Spleen (tissue), 11 donors: ENCODE measurements around the gene S100A5. TPM values are rescaled to one million over a fixed set of nuclear protein-coding genes. Genes with fewer than 3 reads are reported as not detected.

Experiments used
- DNase-seq: peaks from one replicate; pipeline ENCODE4 v3.0.0-alpha.2; 2020
- H3K27ac ChIP-seq, 8 donors: fragments of 200-600 bp; sonication (generic) in 7 of 8; 1 replicate in 4 of 8; 2 replicates in 4 of 8; pipeline versions ENCODE4 v1.5.0 to v1.8.0; 2016 to 2021; ENCODE audit warnings: inconsistent platforms in 4 of 8, mild to moderate bottlenecking in 4 of 8, moderate library complexity in 1 of 8
- H3K27me3 ChIP-seq, 7 donors: fragments of 200-600 bp; sonication (generic) in 6 of 7; replicated peaks in 1 of 7; 1 replicate in 4 of 7; 2 replicates in 3 of 7; pipeline versions ENCODE4 v1.5.0 to v1.8.0; 2016 to 2021; ENCODE audit warnings: inconsistent platforms in 3 of 7, mild to moderate bottlenecking in 1 of 7
- H3K36me3 ChIP-seq, 6 donors: fragments of 200-600 bp; sonication (generic) in 5 of 6; 1 replicate in 4 of 6; 2 replicates in 2 of 6; pipeline versions ENCODE4 v1.5.0 to v1.8.0; 2016 to 2021; ENCODE audit warnings: inconsistent platforms in 2 of 6
- H3K4me1 ChIP-seq, 6 donors: fragments of 200-600 bp; sonication (generic) in 5 of 6; 1 replicate in 3 of 6; 2 replicates in 3 of 6; pipeline versions ENCODE4 v1.5.0 to v1.8.0; 2016 to 2021; ENCODE audit warnings: inconsistent platforms in 3 of 6
- H3K4me3 ChIP-seq, 8 donors: fragments of 200-600 bp; sonication (generic) in 7 of 8; 1 replicate in 4 of 8; 2 replicates in 4 of 8; pipeline versions ENCODE4 v1.5.0 to v1.8.0; 2016 to 2021; ENCODE audit warnings: inconsistent platforms in 4 of 8, mild to moderate bottlenecking in 4 of 8, moderate library complexity in 2 of 8
- H3K9me3 ChIP-seq, 8 donors: fragments of 200-600 bp; sonication (generic) in 7 of 8; 1 replicate in 4 of 8; 2 replicates in 4 of 8; pipeline versions ENCODE4 v1.5.0 to v1.8.0; 2016 to 2021; ENCODE audit warnings: inconsistent platforms in 4 of 8
- CTCF ChIP-seq, 11 experiments: fragments of 200-600 bp in 7 of 11; fragments of 450-650 bp in 4 of 11; sonication (generic) in 4 of 11; IDR thresholded peaks in 8 of 11; conservative IDR thresholded peaks in 3 of 11; 1 replicate in 7 of 11; 2 replicates in 4 of 11; pipeline versions ENCODE4 v1.4.0 to v1.8.0; 2016 to 2021; ENCODE audit warnings: antibody characterized with exemption in 11 of 11, inconsistent platforms in 4 of 11, mild to moderate bottlenecking in 1 of 11
- POLR2A ChIP-seq, 3 donors: fragments of 450-650 bp; IDR thresholded peaks; one replicate each; pipeline ENCODE4 v1.5.1; 2017; ENCODE audit warnings: antibody characterized with exemption in 3 of 3, mild to moderate bottlenecking in 1 of 3
- POLR2AphosphoS5 ChIP-seq, 3 donors: sonication (generic); formaldehyde crosslinking; IDR thresholded peaks; one replicate each; pipeline ENCODE4 v1.5.1; 2017; ENCODE audit warnings: antibody characterized with exemption in 3 of 3
- WGBS, 5 donors: extraction: QIAGEN DNeasy Blood & Tissue Kit in 3 of 5; methylation state at CpG; one replicate each; pipeline versions ENCODE4 v1.1.5 to v1.1.7; 2013 to 2018; 5-methylcytosine and 5-hydroxymethylcytosine counted together
- intact Hi-C: fragments of 100-400 bp; cut with DNase I; formaldehyde crosslinking; loops from one replicate; pipeline ENCODE4 v1.15.0; 2023; ENCODE audit warnings: low total_unique reads
- polyA plus RNA-seq, 3 donors: library from polyadenylated mRNA; stranded (reverse); fragments of 200-250 nt; gene quantifications; one replicate each; pipeline ENCODE4 v1.2.1, GENCODE V29; 2013
- total RNA-seq, 7 donors: library from RNA; depleted of rRNA in 3 of 7; stranded (reverse); fragments of >200 nt in 3 of 7; fragmentation: NEBNext Ultra II Directional in 4 of 7; extraction: Animal tissue kit (Norgen Biotek cat#: 25700) in 4 of 7; gene quantifications; one replicate each; pipeline versions ENCODE4 v1.1.0 to v1.2.1, GENCODE V29; 2016 to 2021
- donor health status: healthy with polysubstance abuse.
- donor health status: DM: no; HTN: no; CAD: no; lungs with moderate emphysema.
- donor health status: DM: no; HTN: no; CAD: no.
- donor health status: Bipolar disorder and iron deficiency.
- donor health status: healthy.
- donor health status: DM: no; HTN: no; CAD: no.
- donor health status: DM: yes; HTN: yes; CAD: no.

S100A5 gene
- total and polyA plus RNA-seq, 10 donors: 0.32 to 2.8 (median 0.46) TPM; not detected in 7

GRCh38 chr1:153543736-153544135 is 3.0 kb upstream of the S100A5 start:
- Histone ChIP-seq H3K4me1 (peaks cover 30 to 93% (median 78%) of the 10 kb centered on the region in 6 donors), H3K27ac (peak overlapping the region in 6 of 8 donors; percentile 81 to 93 (median 86)), H3K9me3 (no peaks in the 10 kb centered on the region), H3K27me3 (no peaks in the 10 kb centered on the region), H3K36me3 (peaks cover 0 to 26% (median 0%) of the 10 kb centered on the region in 6 donors), H3K4me3 (peak overlapping the region in 3 of 8 donors; percentile 57 to 76 (median 60))
- TF ChIP-seq CTCF (IDR thresholded peaks at IDR 0.05 in 8 of 11, conservative IDR thresholded peaks at IDR 0.05 in 3 of 11) (no peak), POLR2AphosphoS5 (IDR thresholded peaks at IDR 0.05) (no peak), POLR2A (IDR thresholded peaks at IDR 0.05) (no peak)
- WGBS, 5 donors: 77 to 87% (median 79%) methylated on average over 4 of the region's 4 CpGs
- intact Hi-C loops: no loop called here
- peak; percentile 34 for DNase-seq

GRCh38 chr1:153542956-153543711 is 2.4 kb upstream of the S100A5 start:
- DNase-seq: peak; percentile 16
- intact Hi-C loops: no loop called here
- H3K4me3 ChIP-seq: peak overlapping the region in 3 of 8 donors; percentile 57 to 76 (median 60)
- 66 to 80% (median 79%) methylated on average over 13 of the region's 13 CpGs for WGBS, 5 donors
- H3K27ac ChIP-seq: peak overlapping the region in 7 of 8 donors; percentile 46 to 93 (median 84)
- H3K9me3 ChIP-seq: no peaks in the 10 kb centered on the region
- peaks cover 0 to 26% (median 0%) of the 10 kb centered on the region in 6 donors for H3K36me3 ChIP-seq
- H3K4me1 ChIP-seq: peaks cover 30 to 87% (median 74%) of the 10 kb centered on the region in 6 donors
- H3K27me3 ChIP-seq: no peaks in the 10 kb centered on the region
- TF ChIP-seq CTCF (IDR thresholded peaks at IDR 0.05 in 8 of 11, conservative IDR thresholded peaks at IDR 0.05 in 3 of 11) (no peak), POLR2AphosphoS5 (IDR thresholded peaks at IDR 0.05) (peak in 2 of 3 donors; percentile 15 to 26), POLR2A (IDR thresholded peaks at IDR 0.05) (no peak)

- Histone ChIP-seq H3K4me3 (peak overlapping the region in 1 of 8 donors; percentile 31), H3K27me3 (no peaks in the 10 kb centered on the region), H3K4me1 (peaks cover 30 to 80% (median 71%) of the 10 kb centered on the region in 6 donors), H3K27ac (peak overlapping the region in 7 of 8 donors; percentile 70 to 93 (median 84)), H3K36me3 (peaks cover 0 to 26% (median 0%) of the 10 kb centered on the region in 6 donors), H3K9me3 (no peaks in the 10 kb centered on the region)
- 65 to 75% (median 74%) methylated on average over 13 of the region's 13 CpGs for WGBS, 5 donors
- intact Hi-C loops: no loop called here
- peak; percentile 68 for DNase-seq
- no peak for TF ChIP-seq CTCF (IDR thresholded peaks at IDR 0.05 in 8 of 11, conservative IDR thresholded peaks at IDR 0.05 in 3 of 11)
- TF ChIP-seq POLR2AphosphoS5 (IDR thresholded peaks at IDR 0.05): no peak
- TF ChIP-seq POLR2A (IDR thresholded peaks at IDR 0.05): no peak
Measured at GRCh38 chr1:153541641-153542590, 1.2 kb upstream of the S100A5 start.
